K562 (cell line): ENCODE measurements around the gene RNPEPL1. TPM values are rescaled to one million over a fixed set of nuclear protein-coding genes. Genes with fewer than 3 reads are reported as not detected.
A peak's percentile ranks its signal among the peaks of the same experiment; 100 is the strongest.

Experiments used
- ATAC-seq: fragments of 200-7000 bp; cut with Tn5 transposase; 3 replicates; pipeline ENCODE4 v1.9.1; 2020; ENCODE audit warnings: moderate library complexity
- BruUV-seq: library from RNA; stranded (reverse); fragments of 400-500 nt; replicated peaks from 2 replicates; lab custom pipeline; 2021; lab: Mats Ljungman, UMichigan
- CTCF ChIA-PET: fragments of 300-600 bp; formaldehyde crosslinking; extraction: SDS; loops from one replicate; lab custom pipeline; 2021; ENCODE audit warnings: low intra/inter-chr PET ratio; lab: Yijun Ruan, JAX
- POLR2A ChIA-PET: fragments of 300-600, 350-650 bp; sonication (Branson Sonifier 250); formaldehyde crosslinking; extraction: SDS; loops from one replicate; lab custom pipeline; 2021; ENCODE audit warnings: antibody characterized with exemption, inconsistent platforms; lab: Yijun Ruan, JAX
- DNase-seq, 4 experiments: peaks; one replicate each; pipeline versions ENCODE4 v3.0.0 to v3.0.0-alpha.2; 2011 to 2018; ENCODE audit warnings: low spot score in 3 of 4, mixed read lengths in 3 of 4; ENCODE audit errors: extremely low read depth in 1 of 4
- FAIRE-seq: peaks from 2 replicates; lab custom pipeline; 2011; peaks lifted over from hg19 to GRCh38; lab: Jason Lieb, UNC
- H2AFZ ChIP-seq: 2 replicates; pipeline ENCODE4 v1.6.0; 2011; ENCODE audit warnings: low read depth, low read length, control low read depth, inconsistent platforms
- H3K27ac ChIP-seq: fragments of 200-600 bp; 3 replicates; pipeline ENCODE4 v1.8.0; 2011; ENCODE audit warnings: low read depth, mild to moderate bottlenecking, control low read depth, inconsistent platforms, low read length, moderate library complexity, mixed read lengths; ENCODE audit errors: extremely low read depth
- H3K27me3 ChIP-seq, 2 experiments: fragments of 300-600 bp in 1 of 2; 2 replicates in 1 of 2; 3 replicates in 1 of 2; pipeline versions ENCODE4 v1.6.0 to v1.8.0; 2011; ENCODE audit warnings: inconsistent platforms in 2 of 2, low read length in 2 of 2, mild to moderate bottlenecking in 1 of 2, mixed read lengths in 1 of 2, moderate library complexity in 1 of 2; ENCODE audit not compliant: control insufficient read depth in 2 of 2, insufficient read depth in 2 of 2
- H3K36me3 ChIP-seq: fragments of 300-600 bp; 3 replicates; pipeline ENCODE4 v1.8.0; 2011; ENCODE audit warnings: mild to moderate bottlenecking, low read length, inconsistent platforms; ENCODE audit not compliant: control insufficient read depth, insufficient read depth
- H3K4me1 ChIP-seq, 2 experiments: fragments of 200-600 bp in 1 of 2; replicated peaks in 1 of 2; 2 replicates in 1 of 2; 3 replicates in 1 of 2; pipeline versions ENCODE4 v1.5.1 to v1.8.0; 2011; ENCODE audit warnings: inconsistent platforms in 2 of 2, low read length in 2 of 2, mild to moderate bottlenecking in 1 of 2, mixed read lengths in 1 of 2, moderate library complexity in 1 of 2; ENCODE audit not compliant: control insufficient read depth in 2 of 2, insufficient read depth in 2 of 2
- H3K4me2 ChIP-seq: 2 replicates; pipeline ENCODE4 v1.6.1; 2011; ENCODE audit warnings: low read length, control low read depth, inconsistent platforms, mixed read lengths; ENCODE audit not compliant: insufficient read depth
- H3K4me3 ChIP-seq: fragments of 200-600 bp; sonication (generic), shearing (Covaris generic); 2 replicates; pipeline ENCODE4 v1.5.1; 2016; ENCODE audit warnings: control low read depth, inconsistent platforms
- H3K79me2 ChIP-seq: fragments of 200-600 bp; 3 replicates; pipeline ENCODE4 v1.8.0; 2011; ENCODE audit warnings: low read length, inconsistent platforms; ENCODE audit not compliant: control insufficient read depth, insufficient read depth
- H3K9ac ChIP-seq, 2 experiments: 2 replicates each; pipeline versions ENCODE4 v1.6.0 to v1.6.1; 2011; ENCODE audit warnings: low read depth in 2 of 2, low read length in 2 of 2, control low read depth in 1 of 2, inconsistent platforms in 1 of 2, mild to moderate bottlenecking in 1 of 2, mixed read lengths in 1 of 2; ENCODE audit not compliant: insufficient read depth in 1 of 2
- H3K9me1 ChIP-seq: one replicate; pipeline ENCODE4 v1.6.0; 2011; ENCODE audit warnings: inconsistent platforms, mild to moderate bottlenecking, low read length, moderate library complexity; ENCODE audit not compliant: control insufficient read depth, insufficient read depth
- H3K9me3 ChIP-seq: replicated peaks from 2 replicates; pipeline ENCODE4 v1.5.1; 2011; ENCODE audit warnings: low read depth, low read length, inconsistent platforms; ENCODE audit not compliant: control insufficient read depth, insufficient read depth
- H4K20me1 ChIP-seq: replicated peaks from 2 replicates; pipeline ENCODE4 v1.6.1; 2011; ENCODE audit warnings: low read length, inconsistent platforms, mixed read lengths; ENCODE audit not compliant: control insufficient read depth, insufficient read depth
- CCNT2 ChIP-seq: IDR thresholded peaks from 2 replicates; pipeline ENCODE4 v1.6.1; 2011; ENCODE audit warnings: borderline replicate concordance, low read depth, mild to moderate bottlenecking, moderate library complexity, mixed read lengths, low read length; ENCODE audit not compliant: insufficient read length; ENCODE audit errors: extremely low read depth
- WGBS: fragments of 100-300 bp; shearing (Covaris generic); methylation state at CpG from one replicate; pipeline ENCODE4 v1.1.6; 2016; ENCODE audit warnings: low coverage, mixed read lengths; ENCODE audit not compliant: insufficient coverage; ENCODE audit errors: missing lambda C conversion rate; 5-methylcytosine and 5-hydroxymethylcytosine counted together
- in situ Hi-C: fragments of 300-500 bp; cut with MboI; formaldehyde crosslinking; loops from 4 replicates; pipeline ENCODE4 v1.15.0; 2018; ENCODE audit warnings: inconsistent platforms, mixed read lengths
- intact Hi-C: fragments of 100-400 bp; cut with micrococcal nuclease; formaldehyde crosslinking; loops from 2 replicates; pipeline ENCODE4 v1.14.2; 2022
- polyA plus RNA-seq, 8 experiments: library from polyadenylated mRNA; depleted of rRNA in 4 of 8; stranded (reverse) in 5 of 8; unstranded in 3 of 8; fragments of >200 nt; fragmentation: Nextera tagmentation in 2 of 8; fragmentation: Illumina TruSeq in 1 of 8; extraction: Ambion mirVana in 2 of 8; extraction: Trizol in 1 of 8; gene quantifications; 2 replicates each; pipeline versions ENCODE4 v1.2.1 to v1.2.3, GENCODE V29; 2011 to 2014; ENCODE audit warnings: inconsistent platforms in 1 of 8, missing spikeins in 1 of 8
- total RNA-seq, 7 experiments: library from RNA; depleted of rRNA in 6 of 7; stranded (reverse); fragments of >200 nt in 6 of 7; fragmentation: Illumina TruSeq in 2 of 7; extraction: Trizol in 2 of 7; gene quantifications; 2 replicates each; pipeline versions ENCODE4 v1.2.1 to v1.2.3, GENCODE V29; 2011 to 2021; ENCODE audit warnings: low replicate concordance in 1 of 7
- TF ChIP-seq, protein P1 (sequence below): sonication (generic); formaldehyde crosslinking; IDR thresholded peaks from 2 replicates; pipeline ENCODE4 v1.8.0; 2022; ENCODE audit warnings: missing genetic modification reagents, mild to moderate bottlenecking, moderate library complexity, borderline replicate concordance
- TF ChIP-seq, protein P2 (sequence below): sonication (generic); formaldehyde crosslinking; IDR thresholded peaks from 2 replicates; pipeline ENCODE4 v1.8.1; 2023; ENCODE audit warnings: mild to moderate bottlenecking, missing genetic modification reagents
- TF ChIP-seq, protein P3 (sequence below), 3 experiments: IDR thresholded peaks in 2 of 3; conservative IDR thresholded peaks in 1 of 3; 2 replicates each; pipeline ENCODE4 v1.5.1; 2011 to 2012; ENCODE audit warnings: low read length in 3 of 3, mild to moderate bottlenecking in 3 of 3, control low read depth in 2 of 3, improper control_type of control experiment in 1 of 3, inconsistent platforms in 1 of 3, low read depth in 1 of 3, mixed read lengths in 1 of 3, moderate library complexity in 1 of 3; ENCODE audit not compliant: insufficient read depth in 2 of 3

RNPEPL1 gene
- total and polyA plus RNA-seq, 9 of the 15 experiments (the other 6 are each of a cell fraction or from before 2014, with no cell fraction given): 0.07 to 38.7 (median 5.6) TPM

DNA sequence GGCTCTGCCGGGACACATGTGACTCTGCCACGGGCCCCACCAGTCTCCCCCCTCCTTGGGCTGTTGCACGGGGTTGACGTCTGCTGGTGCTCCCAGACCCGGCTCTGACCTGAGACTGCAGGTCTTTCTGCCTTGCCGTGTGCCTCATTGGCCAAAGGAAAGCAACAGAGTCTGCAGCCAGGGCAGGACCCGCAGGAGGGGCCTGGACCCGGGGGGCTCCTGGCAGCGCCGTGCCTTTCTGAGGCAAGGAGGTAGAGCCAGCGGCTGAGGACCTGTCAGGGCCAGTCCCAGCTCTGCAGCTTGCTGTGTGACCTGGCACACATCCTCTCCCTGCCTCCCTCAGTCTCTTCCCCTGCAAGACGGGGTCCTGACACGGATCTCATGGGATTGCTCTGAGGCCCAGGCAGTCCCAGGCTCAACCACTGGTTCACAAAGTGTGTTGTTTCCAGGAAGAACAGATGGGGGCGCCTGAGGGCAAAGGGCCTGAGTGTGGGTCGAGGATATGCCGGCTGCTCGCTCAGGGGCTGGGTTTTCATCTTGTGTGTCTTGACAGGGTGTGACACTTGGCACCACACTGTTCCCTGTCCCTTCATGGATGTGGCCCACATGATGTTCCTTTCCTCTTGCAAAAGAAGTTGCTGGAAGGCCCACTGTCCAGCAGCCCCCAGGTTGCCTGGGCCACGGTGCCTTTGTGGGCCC, 27.2 kb downstream of the RNPEPL1 start:
- ATAC-seq: peak; percentile 94
- Histone ChIP-seq H3K79me2 (no peaks in the 10 kb centered on the region), H3K9me3 (no peaks in the 10 kb centered on the region), H3K36me3 (peaks cover 20% of the 10 kb centered on the region; the same call in 1 of the 3 replicates), H3K4me3 (no peak overlapping the region), H2AFZ (no peak overlapping the region), H3K9ac (peak overlapping the region in 1 of 2 experiments; percentile 52; a peak in 1 of 4 replicates), H3K27me3 (no peaks in the 10 kb centered on the region), H3K4me2 (no peak overlapping the region), H3K9me1 (no peaks in the 10 kb centered on the region), H3K4me1 (peaks cover 0 to 31% of the 10 kb centered on the region in 2 experiments; a peak in 2 of 5 replicates), H3K27ac (no peak overlapping the region), H4K20me1 (no peaks in the 10 kb centered on the region)
- intact Hi-C loops: no loop called here
- POLR2A ChIA-PET: interaction anchor here (0.6 kb wide), 1 partner anchor 232 kb away, joined by 3 read pairs; no protein-coding TSS in a partner anchor
- peak; percentile 49 for FAIRE-seq
- in situ Hi-C loops: no loop called here
- peak; percentile 49 to 55 (median 52) for DNase-seq
- no TSS peak for BruUV-seq
- CTCF ChIA-PET: interaction anchor here (1.0 kb wide), 1 partner anchor 82 kb away, joined by 3 read pairs; no protein-coding TSS in a partner anchor
- 62% methylated on average over 13 of the region's 18 CpGs for WGBS
- TF ChIP-seq, protein P1, sequence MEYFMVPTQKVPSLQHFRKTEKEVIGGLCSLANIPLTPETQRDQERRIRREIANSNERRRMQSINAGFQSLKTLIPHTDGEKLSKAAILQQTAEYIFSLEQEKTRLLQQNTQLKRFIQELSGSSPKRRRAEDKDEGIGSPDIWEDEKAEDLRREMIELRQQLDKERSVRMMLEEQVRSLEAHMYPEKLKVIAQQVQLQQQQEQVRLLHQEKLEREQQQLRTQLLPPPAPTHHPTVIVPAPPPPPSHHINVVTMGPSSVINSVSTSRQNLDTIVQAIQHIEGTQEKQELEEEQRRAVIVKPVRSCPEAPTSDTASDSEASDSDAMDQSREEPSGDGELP (CRISPR knock-in tag): 0 out of 2 replicates have a peak, but pooled peaks have one; percentile 15
- TF ChIP-seq CCNT2: no peak
- TF ChIP-seq, protein P2, sequence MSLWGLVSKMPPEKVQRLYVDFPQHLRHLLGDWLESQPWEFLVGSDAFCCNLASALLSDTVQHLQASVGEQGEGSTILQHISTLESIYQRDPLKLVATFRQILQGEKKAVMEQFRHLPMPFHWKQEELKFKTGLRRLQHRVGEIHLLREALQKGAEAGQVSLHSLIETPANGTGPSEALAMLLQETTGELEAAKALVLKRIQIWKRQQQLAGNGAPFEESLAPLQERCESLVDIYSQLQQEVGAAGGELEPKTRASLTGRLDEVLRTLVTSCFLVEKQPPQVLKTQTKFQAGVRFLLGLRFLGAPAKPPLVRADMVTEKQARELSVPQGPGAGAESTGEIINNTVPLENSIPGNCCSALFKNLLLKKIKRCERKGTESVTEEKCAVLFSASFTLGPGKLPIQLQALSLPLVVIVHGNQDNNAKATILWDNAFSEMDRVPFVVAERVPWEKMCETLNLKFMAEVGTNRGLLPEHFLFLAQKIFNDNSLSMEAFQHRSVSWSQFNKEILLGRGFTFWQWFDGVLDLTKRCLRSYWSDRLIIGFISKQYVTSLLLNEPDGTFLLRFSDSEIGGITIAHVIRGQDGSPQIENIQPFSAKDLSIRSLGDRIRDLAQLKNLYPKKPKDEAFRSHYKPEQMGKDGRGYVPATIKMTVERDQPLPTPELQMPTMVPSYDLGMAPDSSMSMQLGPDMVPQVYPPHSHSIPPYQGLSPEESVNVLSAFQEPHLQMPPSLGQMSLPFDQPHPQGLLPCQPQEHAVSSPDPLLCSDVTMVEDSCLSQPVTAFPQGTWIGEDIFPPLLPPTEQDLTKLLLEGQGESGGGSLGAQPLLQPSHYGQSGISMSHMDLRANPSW: no peak
- TF ChIP-seq, protein P3, sequence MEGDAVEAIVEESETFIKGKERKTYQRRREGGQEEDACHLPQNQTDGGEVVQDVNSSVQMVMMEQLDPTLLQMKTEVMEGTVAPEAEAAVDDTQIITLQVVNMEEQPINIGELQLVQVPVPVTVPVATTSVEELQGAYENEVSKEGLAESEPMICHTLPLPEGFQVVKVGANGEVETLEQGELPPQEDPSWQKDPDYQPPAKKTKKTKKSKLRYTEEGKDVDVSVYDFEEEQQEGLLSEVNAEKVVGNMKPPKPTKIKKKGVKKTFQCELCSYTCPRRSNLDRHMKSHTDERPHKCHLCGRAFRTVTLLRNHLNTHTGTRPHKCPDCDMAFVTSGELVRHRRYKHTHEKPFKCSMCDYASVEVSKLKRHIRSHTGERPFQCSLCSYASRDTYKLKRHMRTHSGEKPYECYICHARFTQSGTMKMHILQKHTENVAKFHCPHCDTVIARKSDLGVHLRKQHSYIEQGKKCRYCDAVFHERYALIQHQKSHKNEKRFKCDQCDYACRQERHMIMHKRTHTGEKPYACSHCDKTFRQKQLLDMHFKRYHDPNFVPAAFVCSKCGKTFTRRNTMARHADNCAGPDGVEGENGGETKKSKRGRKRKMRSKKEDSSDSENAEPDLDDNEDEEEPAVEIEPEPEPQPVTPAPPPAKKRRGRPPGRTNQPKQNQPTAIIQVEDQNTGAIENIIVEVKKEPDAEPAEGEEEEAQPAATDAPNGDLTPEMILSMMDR (IDR thresholded peaks at IDR 0.05 in 2 of 3, conservative IDR thresholded peaks at IDR 0.05 in 1 of 3; ENCODE audit: insufficient read depth in 2 of 3, low read depth in 1 of 3, low read length in 3 of 3): peak; percentile 60 to 67 (median 63)
